CD4-positive, alpha-beta T cell (primary cell): ENCODE data around the gene ANKRD49. TPM values are rescaled to one million over a fixed set of nuclear protein-coding genes. Genes with fewer than 3 reads are reported as not detected.

Source experiments
- ATAC-seq: fragments of 200-7000 bp; cut with Tn5 transposase; one replicate; pipeline ENCODE4 v1.10.0; 2022; ENCODE audit warnings: mild to moderate bottlenecking; ENCODE audit not compliant: poor library complexity
- CTCF ChIA-PET: fragments of 350-600 bp; sonication (Branson Sonifier 250); formaldehyde crosslinking; loops from one replicate; lab custom pipeline; 2021; ENCODE audit warnings: antibody characterized with exemption, inconsistent platforms; lab: Charles Lee
- POLR2A ChIA-PET: fragments of 350-600 bp; sonication (Branson Sonifier 250); formaldehyde crosslinking; loops from one replicate; lab custom pipeline; 2021; ENCODE audit warnings: antibody characterized with exemption, inconsistent platforms; lab: Charles Lee
- DNase-seq, 14 experiments: peaks; one replicate each; pipeline ENCODE4 v3.0.0-alpha.2; 2013 to 2020; ENCODE audit warnings: mixed read lengths in 2 of 14
- H3K27ac ChIP-seq, 2 donors: one replicate each; pipeline versions ENCODE4 v1.5.1 to v1.7.0; 2013; ENCODE audit warnings: low read length in 2 of 2, low read depth in 1 of 2, mild to moderate bottlenecking in 1 of 2
- H3K27me3 ChIP-seq, 2 experiments: 1 replicate in 1 of 2; 2 replicates in 1 of 2; pipeline versions ENCODE4 v1.6.1 to v1.7.0; 2013; ENCODE audit warnings: low read length in 2 of 2, control low read depth in 1 of 2, mild to moderate bottlenecking in 1 of 2, moderate library complexity in 1 of 2; ENCODE audit not compliant: insufficient read depth in 2 of 2, control insufficient read depth in 1 of 2
- H3K36me3 ChIP-seq: one replicate; pipeline ENCODE4 v1.6.1; 2013; ENCODE audit warnings: low read length, control low read depth; ENCODE audit not compliant: insufficient read depth
- H3K4me1 ChIP-seq: one replicate; pipeline ENCODE4 v1.6.1; 2013; ENCODE audit warnings: low read length, control low read depth; ENCODE audit not compliant: insufficient read depth
- H3K4me3 ChIP-seq: one replicate; pipeline ENCODE4 v1.5.1; 2013; ENCODE audit warnings: mild to moderate bottlenecking, low read length, moderate library complexity
- H3K9me3 ChIP-seq, 2 experiments: 1 replicate in 1 of 2; 2 replicates in 1 of 2; pipeline versions ENCODE4 v1.6.1 to v1.7.0; 2013; ENCODE audit warnings: low read length in 2 of 2, mild to moderate bottlenecking in 2 of 2, control low read depth in 1 of 2, moderate library complexity in 1 of 2; ENCODE audit not compliant: control insufficient read depth in 1 of 2, insufficient read depth in 1 of 2
- H3K27ac Mint-ChIP-seq: one replicate; pipeline ENCODE4 v1.8.0; 2020; ENCODE audit warnings: mixed read lengths
- H3K27me3 Mint-ChIP-seq: one replicate; pipeline ENCODE4 v1.8.0; 2021; ENCODE audit warnings: mixed read lengths
- H3K36me3 Mint-ChIP-seq: one replicate; pipeline ENCODE4 v1.8.0; 2021; ENCODE audit warnings: low read depth, mixed read lengths
- H3K4me1 Mint-ChIP-seq: one replicate; pipeline ENCODE4 v1.8.0; 2021; ENCODE audit warnings: low read depth, mixed read lengths
- H3K4me3 Mint-ChIP-seq: one replicate; pipeline ENCODE4 v1.8.0; 2020; ENCODE audit warnings: mild to moderate bottlenecking, mixed read lengths
- H3K9me3 Mint-ChIP-seq: one replicate; pipeline ENCODE4 v1.8.0; 2020; ENCODE audit warnings: mixed read lengths
- intact Hi-C, 2 experiments: fragments of 100-400 bp; cut with DNase I in 1 of 2; cut with micrococcal nuclease in 1 of 2; formaldehyde crosslinking; loops; one replicate each; pipeline versions ENCODE4 v1.15.1 to v1.9.0; 2023 to 2025; cut with DNase I, micrococcal nuclease
- total RNA-seq, 174 experiments: library from RNA in 2 of 174; stranded (reverse) in 2 of 174; gene quantifications; one replicate each; pipeline ENCODE4 v1.2.3 and lab custom pipeline; 2021 to 2026
- TF ChIP-seq, protein P1 (sequence below): fragments of 200-600 bp; IDR thresholded peaks from one replicate; pipeline ENCODE4 v1.8.0; 2022; ENCODE audit warnings: antibody characterized with exemption, mild to moderate bottlenecking

ANKRD49 gene
- total RNA-seq, 2 experiments from 2014 or later, result 54.4 to 56.4 TPM

DNA sequence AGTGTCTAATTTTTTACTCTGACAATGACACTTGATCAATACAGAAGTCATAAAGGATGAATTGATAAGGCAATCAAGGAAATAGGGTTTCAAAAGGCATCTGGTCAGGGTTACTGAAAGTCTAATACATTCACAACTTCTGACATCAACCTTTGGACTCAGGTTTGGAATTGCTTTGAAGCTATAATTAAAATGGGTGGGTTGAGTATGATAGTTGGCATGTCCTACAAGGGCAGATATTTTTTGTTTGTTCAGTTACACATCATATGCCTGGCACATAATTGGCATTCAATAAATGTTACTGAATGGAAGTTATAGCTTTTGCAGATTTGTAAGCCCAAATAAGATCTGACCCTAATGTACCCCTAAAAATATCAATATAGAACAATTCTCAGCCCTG is 42.6 kb downstream of the ANKRD49 start:
- CTCF ChIA-PET, result interaction anchor here (1.6 kb wide), 1 partner anchor 12 kb away, joined by 5 read pairs; no protein-coding TSS in a partner anchor
- intact Hi-C loops, result no loop called here

DNA sequence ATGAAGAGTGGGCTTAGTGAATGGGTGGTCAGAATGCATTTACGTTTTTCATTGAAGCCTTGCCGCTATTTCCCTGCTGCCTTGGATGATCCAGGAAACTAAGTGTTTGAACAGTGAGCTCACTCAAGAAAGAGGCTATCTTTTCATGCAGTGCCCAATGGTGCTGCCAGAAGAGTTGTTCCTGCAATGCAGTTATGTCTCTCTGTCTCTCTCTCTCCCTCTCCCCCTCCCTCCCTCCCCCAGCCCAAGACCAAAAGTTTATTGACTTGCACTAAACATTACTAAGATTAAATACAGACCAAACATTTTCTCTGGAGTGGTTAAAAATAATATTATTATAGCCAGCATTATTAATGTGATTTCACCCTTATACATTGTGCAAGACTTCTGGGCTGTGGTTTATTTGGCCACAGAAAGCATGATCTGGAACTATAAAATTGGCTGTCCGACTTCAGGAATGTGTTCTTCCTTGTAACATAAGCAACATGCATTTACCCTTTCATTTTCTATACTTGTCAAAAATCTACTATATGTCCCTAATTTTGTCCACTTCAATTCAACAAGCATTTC is 43.3 kb downstream of the ANKRD49 start:
- no peaks in the 10 kb centered on the region for H3K9me3 ChIP-seq
- H3K4me3 Mint-ChIP-seq, result no peak overlapping the region
- ChIA-PET POLR2A (interaction anchor here (0.6 kb wide), 1 partner anchor 473 kb away, joined by 3 read pairs; no protein-coding TSS in a partner anchor), CTCF (interaction anchor here (1.6 kb wide), 1 partner anchor 12 kb away, joined by 5 read pairs; no protein-coding TSS in a partner anchor)
- H3K36me3 Mint-ChIP-seq, result no peaks in the 10 kb centered on the region
- no peak overlapping the region for H3K4me3 ChIP-seq
- no peak overlapping the region for H3K27ac ChIP-seq
- ATAC-seq (no peak), DNase-seq (no peak)
- no peaks in the 10 kb centered on the region for H3K36me3 ChIP-seq
- peaks cover 38% of the 10 kb centered on the region for H3K27me3 Mint-ChIP-seq
- H3K4me1 Mint-ChIP-seq, result no peaks in the 10 kb centered on the region
- H3K27ac Mint-ChIP-seq, result no peak overlapping the region
- intact Hi-C loops, result no loop called here
- H3K4me1 ChIP-seq, result no peaks in the 10 kb centered on the region
- TF ChIP-seq, protein P1, sequence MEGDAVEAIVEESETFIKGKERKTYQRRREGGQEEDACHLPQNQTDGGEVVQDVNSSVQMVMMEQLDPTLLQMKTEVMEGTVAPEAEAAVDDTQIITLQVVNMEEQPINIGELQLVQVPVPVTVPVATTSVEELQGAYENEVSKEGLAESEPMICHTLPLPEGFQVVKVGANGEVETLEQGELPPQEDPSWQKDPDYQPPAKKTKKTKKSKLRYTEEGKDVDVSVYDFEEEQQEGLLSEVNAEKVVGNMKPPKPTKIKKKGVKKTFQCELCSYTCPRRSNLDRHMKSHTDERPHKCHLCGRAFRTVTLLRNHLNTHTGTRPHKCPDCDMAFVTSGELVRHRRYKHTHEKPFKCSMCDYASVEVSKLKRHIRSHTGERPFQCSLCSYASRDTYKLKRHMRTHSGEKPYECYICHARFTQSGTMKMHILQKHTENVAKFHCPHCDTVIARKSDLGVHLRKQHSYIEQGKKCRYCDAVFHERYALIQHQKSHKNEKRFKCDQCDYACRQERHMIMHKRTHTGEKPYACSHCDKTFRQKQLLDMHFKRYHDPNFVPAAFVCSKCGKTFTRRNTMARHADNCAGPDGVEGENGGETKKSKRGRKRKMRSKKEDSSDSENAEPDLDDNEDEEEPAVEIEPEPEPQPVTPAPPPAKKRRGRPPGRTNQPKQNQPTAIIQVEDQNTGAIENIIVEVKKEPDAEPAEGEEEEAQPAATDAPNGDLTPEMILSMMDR, result no peak
- H3K9me3 Mint-ChIP-seq, result no peaks in the 10 kb centered on the region
- no peaks in the 10 kb centered on the region for H3K27me3 ChIP-seq

More for the DNA sequence above, 42.6 kb downstream of the ANKRD49 start:
- DNase-seq (no peak), ATAC-seq (no peak)
- Histone ChIP-seq H3K27ac (no peak overlapping the region), H3K36me3 (no peaks in the 10 kb centered on the region), H3K4me3 (no peak overlapping the region), H3K4me1 (no peaks in the 10 kb centered on the region), H3K27me3 (no peaks in the 10 kb centered on the region), H3K9me3 (no peaks in the 10 kb centered on the region)
- TF ChIP-seq, protein P1, result no peak
- H3K27me3 Mint-ChIP-seq, result peaks cover 38% of the 10 kb centered on the region
- no peaks in the 10 kb centered on the region for H3K4me1 Mint-ChIP-seq
- no peaks in the 10 kb centered on the region for H3K9me3 Mint-ChIP-seq
- H3K4me3 Mint-ChIP-seq, result no peak overlapping the region
- POLR2A ChIA-PET, result no interaction called here
- no peaks in the 10 kb centered on the region for H3K36me3 Mint-ChIP-seq
- no peak overlapping the region for H3K27ac Mint-ChIP-seq

DNA sequence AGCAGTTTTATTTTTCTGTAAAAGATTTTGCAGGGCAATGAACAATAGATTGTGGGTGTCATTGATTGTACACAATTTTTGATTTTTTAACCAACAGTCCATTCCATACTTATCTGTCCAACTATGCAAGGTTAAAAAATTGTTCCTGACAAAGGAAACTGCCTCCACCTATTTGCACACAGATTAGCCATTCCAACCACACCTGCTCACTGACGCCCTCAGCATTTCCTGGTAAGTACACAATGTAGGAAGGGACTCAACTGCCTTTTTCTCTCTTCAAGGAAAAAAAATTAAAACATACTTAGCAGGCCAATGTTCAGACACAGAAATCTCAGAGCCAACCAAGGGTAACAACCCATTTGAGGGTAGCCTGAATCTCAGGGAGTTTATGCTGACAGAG is 45.6 kb downstream of the ANKRD49 start:
- no peaks in the 10 kb centered on the region for H3K9me3 Mint-ChIP-seq
- CTCF ChIA-PET, result no interaction called here
- no peak for ATAC-seq
- intact Hi-C loops, result no loop called here
- no peak overlapping the region for H3K4me3 Mint-ChIP-seq
- no peak overlapping the region for H3K27ac Mint-ChIP-seq
- POLR2A ChIA-PET, result no interaction called here
- H3K27me3 Mint-ChIP-seq, result peaks cover 26% of the 10 kb centered on the region
- no peak for DNase-seq
- Histone ChIP-seq H3K36me3 (no peaks in the 10 kb centered on the region), H3K4me1 (peaks cover 9% of the 10 kb centered on the region), H3K27me3 (no peaks in the 10 kb centered on the region), H3K9me3 (no peaks in the 10 kb centered on the region), H3K27ac (no peak overlapping the region), H3K4me3 (no peak overlapping the region)
- H3K36me3 Mint-ChIP-seq, result peaks cover 4% of the 10 kb centered on the region
- H3K4me1 Mint-ChIP-seq, result peaks cover 14% of the 10 kb centered on the region
- TF ChIP-seq, protein P1, result no peak
